ENCODE data around the gene SYK. TPM values are rescaled to one million over a fixed set of nuclear protein-coding genes. Genes with fewer than 3 reads are reported as not detected.

Gene SYK
- total RNA-seq, 1 donor: not detected

- no peak overlapping the region for H2AFZ ChIP-seq (ENCODE audit: low read length)
- no peak for TF ChIP-seq CTCF (IDR thresholded peaks at IDR 0.05; ENCODE audit: extremely low read depth, low read depth, low read length)
- H3K27ac ChIP-seq (ENCODE audit: low read depth, low read length): no peak overlapping the region
- no peak for DNase-seq (ENCODE audit: insufficient read length, low spot score, missing footprints)
- no peaks in the 10 kb centered on the region for H3K27me3 ChIP-seq (ENCODE audit: insufficient read depth, low read length)
- H4K20me1 ChIP-seq (ENCODE audit: insufficient read depth, low read length): no peaks in the 10 kb centered on the region
- H3K4me1 ChIP-seq (ENCODE audit: insufficient read depth, low read length): no peaks in the 10 kb centered on the region
- no peak overlapping the region for H3K4me2 ChIP-seq (ENCODE audit: insufficient read depth, low read length)
- no peak overlapping the region for H3K4me3 ChIP-seq (ENCODE audit: insufficient read depth, low read length)
- H3K36me3 ChIP-seq (ENCODE audit: insufficient read depth, low read length): no peaks in the 10 kb centered on the region
- no peaks in the 10 kb centered on the region for H3K79me2 ChIP-seq (ENCODE audit: insufficient read depth, low read length)
- no peaks in the 10 kb centered on the region for H3K9me3 ChIP-seq (ENCODE audit: low read depth, low read length)
Observed at GRCh38 chr9:90874194-90874593, 72.6 kb downstream of the SYK start.

- Histone ChIP-seq H2AFZ (ENCODE audit: low read length) (no peak overlapping the region), H3K27me3 (ENCODE audit: insufficient read depth, low read length) (peaks cover 5% of the 10 kb centered on the region)
Observed at GRCh38 chr9:90878562-90878961, 76.9 kb downstream of the SYK start.

GRCh38 chr9:90880066-90880465 lies 78.4 kb downstream of the SYK start:
- peaks cover 5% of the 10 kb centered on the region for H3K27me3 ChIP-seq (ENCODE audit: insufficient read depth, low read length)

More at GRCh38 chr9:90878562-90878961, 76.9 kb downstream of the SYK start:
- Histone ChIP-seq H3K4me3 (ENCODE audit: insufficient read depth, low read length) (no peak overlapping the region), H3K79me2 (ENCODE audit: insufficient read depth, low read length) (no peaks in the 10 kb centered on the region), H3K9me3 (ENCODE audit: low read depth, low read length) (no peaks in the 10 kb centered on the region), H3K4me2 (ENCODE audit: insufficient read depth, low read length) (no peak overlapping the region), H3K27ac (ENCODE audit: low read depth, low read length) (no peak overlapping the region), H3K4me1 (ENCODE audit: insufficient read depth, low read length) (no peaks in the 10 kb centered on the region), H3K36me3 (ENCODE audit: insufficient read depth, low read length) (no peaks in the 10 kb centered on the region), H4K20me1 (ENCODE audit: insufficient read depth, low read length) (no peaks in the 10 kb centered on the region)
- DNase-seq (ENCODE audit: insufficient read length, low spot score, missing footprints): no peak
- TF ChIP-seq CTCF (IDR thresholded peaks at IDR 0.05; ENCODE audit: extremely low read depth, low read depth, low read length): no peak

GRCh38 chr9:90880669-90881068 lies 79.0 kb downstream of the SYK start:
- H2AFZ ChIP-seq (ENCODE audit: low read length): no peak overlapping the region
- H3K27ac ChIP-seq (ENCODE audit: low read depth, low read length): no peak overlapping the region
- no peak for TF ChIP-seq CTCF (IDR thresholded peaks at IDR 0.05; ENCODE audit: extremely low read depth, low read depth, low read length)
- H3K9me3 ChIP-seq (ENCODE audit: low read depth, low read length): no peaks in the 10 kb centered on the region
- peaks cover 5% of the 10 kb centered on the region for H3K27me3 ChIP-seq (ENCODE audit: insufficient read depth, low read length)
- H3K4me2 ChIP-seq (ENCODE audit: insufficient read depth, low read length): no peak overlapping the region
- no peak overlapping the region for H3K4me3 ChIP-seq (ENCODE audit: insufficient read depth, low read length)
- no peak for DNase-seq (ENCODE audit: insufficient read length, low spot score, missing footprints)
- no peaks in the 10 kb centered on the region for H3K36me3 ChIP-seq (ENCODE audit: insufficient read depth, low read length)
- H4K20me1 ChIP-seq (ENCODE audit: insufficient read depth, low read length): no peaks in the 10 kb centered on the region
- H3K79me2 ChIP-seq (ENCODE audit: insufficient read depth, low read length): no peaks in the 10 kb centered on the region
- H3K4me1 ChIP-seq (ENCODE audit: insufficient read depth, low read length): no peaks in the 10 kb centered on the region

More at GRCh38 chr9:90880066-90880465, 78.4 kb downstream of the SYK start:
- H3K4me1 ChIP-seq (ENCODE audit: insufficient read depth, low read length): no peaks in the 10 kb centered on the region
- H3K9me3 ChIP-seq (ENCODE audit: low read depth, low read length): no peaks in the 10 kb centered on the region
- no peak overlapping the region for H3K4me2 ChIP-seq (ENCODE audit: insufficient read depth, low read length)
- TF ChIP-seq CTCF (IDR thresholded peaks at IDR 0.05; ENCODE audit: extremely low read depth, low read depth, low read length): no peak
- H3K4me3 ChIP-seq (ENCODE audit: insufficient read depth, low read length): no peak overlapping the region
- DNase-seq (ENCODE audit: insufficient read length, low spot score, missing footprints): no peak
- no peaks in the 10 kb centered on the region for H4K20me1 ChIP-seq (ENCODE audit: insufficient read depth, low read length)
- H3K36me3 ChIP-seq (ENCODE audit: insufficient read depth, low read length): no peaks in the 10 kb centered on the region
- no peak overlapping the region for H3K27ac ChIP-seq (ENCODE audit: low read depth, low read length)
- no peaks in the 10 kb centered on the region for H3K79me2 ChIP-seq (ENCODE audit: insufficient read depth, low read length)
- no peak overlapping the region for H2AFZ ChIP-seq (ENCODE audit: low read length)
